D721Med (cell line): ENCODE data around the gene CRTC1.

Experiments used
- DNase-seq: peaks from one replicate; pipeline ENCODE4 v3.0.0; 2011; ENCODE audit warnings: low spot score; ENCODE audit not compliant: insufficient read length
- FAIRE-seq: peaks from 2 replicates; lab custom pipeline; 2011; peaks lifted over from hg19 to GRCh38; lab: Jason Lieb, UNC
- TF ChIP-seq, protein P1 (sequence below): IDR thresholded peaks from 2 replicates; pipeline ENCODE4 v1.5.1; 2012; ENCODE audit warnings: mild to moderate bottlenecking, control low read depth; ENCODE audit not compliant: insufficient read depth; ENCODE audit errors: missing control alignments

CRTC1 gene

DNA sequence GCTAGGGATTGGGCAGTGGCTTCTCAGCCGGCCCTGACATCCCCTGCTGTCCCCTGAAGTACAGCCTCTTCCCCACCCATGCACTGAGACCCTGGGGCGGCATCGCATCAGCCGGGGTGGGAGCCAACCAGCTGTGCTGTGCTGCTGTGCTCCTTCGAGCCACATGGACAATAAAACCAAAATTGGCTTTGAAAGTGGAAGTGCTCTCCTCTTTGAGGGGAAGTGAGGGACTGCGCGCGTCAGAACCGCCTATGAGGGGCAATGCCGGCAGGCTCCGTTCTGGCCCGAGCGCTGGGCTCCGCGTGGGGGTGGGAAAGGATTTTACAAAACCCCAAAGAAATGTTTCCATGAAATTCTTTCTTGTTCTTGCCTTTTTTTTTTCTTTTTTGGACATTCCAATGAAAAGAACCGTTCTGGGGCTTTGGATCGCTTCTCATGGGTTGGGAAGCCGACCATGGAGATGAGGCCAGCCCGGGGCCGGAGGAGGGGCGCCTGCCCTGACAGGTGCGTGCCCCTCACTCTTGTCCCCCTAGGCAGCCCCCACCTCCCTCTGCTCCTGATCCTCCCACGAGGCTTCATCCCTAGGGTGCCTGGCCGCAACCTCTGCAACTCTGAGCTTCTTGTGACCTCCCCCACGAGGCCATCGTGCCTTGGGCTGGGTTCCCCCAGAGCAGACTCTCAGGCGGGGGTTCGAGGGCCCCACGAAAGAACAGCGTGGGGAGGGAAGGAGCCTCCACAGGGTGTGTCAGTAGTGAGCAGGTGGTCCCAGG lies 24.0 kb upstream of the CRTC1 start:
- TF ChIP-seq, protein P1, sequence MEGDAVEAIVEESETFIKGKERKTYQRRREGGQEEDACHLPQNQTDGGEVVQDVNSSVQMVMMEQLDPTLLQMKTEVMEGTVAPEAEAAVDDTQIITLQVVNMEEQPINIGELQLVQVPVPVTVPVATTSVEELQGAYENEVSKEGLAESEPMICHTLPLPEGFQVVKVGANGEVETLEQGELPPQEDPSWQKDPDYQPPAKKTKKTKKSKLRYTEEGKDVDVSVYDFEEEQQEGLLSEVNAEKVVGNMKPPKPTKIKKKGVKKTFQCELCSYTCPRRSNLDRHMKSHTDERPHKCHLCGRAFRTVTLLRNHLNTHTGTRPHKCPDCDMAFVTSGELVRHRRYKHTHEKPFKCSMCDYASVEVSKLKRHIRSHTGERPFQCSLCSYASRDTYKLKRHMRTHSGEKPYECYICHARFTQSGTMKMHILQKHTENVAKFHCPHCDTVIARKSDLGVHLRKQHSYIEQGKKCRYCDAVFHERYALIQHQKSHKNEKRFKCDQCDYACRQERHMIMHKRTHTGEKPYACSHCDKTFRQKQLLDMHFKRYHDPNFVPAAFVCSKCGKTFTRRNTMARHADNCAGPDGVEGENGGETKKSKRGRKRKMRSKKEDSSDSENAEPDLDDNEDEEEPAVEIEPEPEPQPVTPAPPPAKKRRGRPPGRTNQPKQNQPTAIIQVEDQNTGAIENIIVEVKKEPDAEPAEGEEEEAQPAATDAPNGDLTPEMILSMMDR: no peak
- DNase-seq (no peak), FAIRE-seq (no peak)

DNA sequence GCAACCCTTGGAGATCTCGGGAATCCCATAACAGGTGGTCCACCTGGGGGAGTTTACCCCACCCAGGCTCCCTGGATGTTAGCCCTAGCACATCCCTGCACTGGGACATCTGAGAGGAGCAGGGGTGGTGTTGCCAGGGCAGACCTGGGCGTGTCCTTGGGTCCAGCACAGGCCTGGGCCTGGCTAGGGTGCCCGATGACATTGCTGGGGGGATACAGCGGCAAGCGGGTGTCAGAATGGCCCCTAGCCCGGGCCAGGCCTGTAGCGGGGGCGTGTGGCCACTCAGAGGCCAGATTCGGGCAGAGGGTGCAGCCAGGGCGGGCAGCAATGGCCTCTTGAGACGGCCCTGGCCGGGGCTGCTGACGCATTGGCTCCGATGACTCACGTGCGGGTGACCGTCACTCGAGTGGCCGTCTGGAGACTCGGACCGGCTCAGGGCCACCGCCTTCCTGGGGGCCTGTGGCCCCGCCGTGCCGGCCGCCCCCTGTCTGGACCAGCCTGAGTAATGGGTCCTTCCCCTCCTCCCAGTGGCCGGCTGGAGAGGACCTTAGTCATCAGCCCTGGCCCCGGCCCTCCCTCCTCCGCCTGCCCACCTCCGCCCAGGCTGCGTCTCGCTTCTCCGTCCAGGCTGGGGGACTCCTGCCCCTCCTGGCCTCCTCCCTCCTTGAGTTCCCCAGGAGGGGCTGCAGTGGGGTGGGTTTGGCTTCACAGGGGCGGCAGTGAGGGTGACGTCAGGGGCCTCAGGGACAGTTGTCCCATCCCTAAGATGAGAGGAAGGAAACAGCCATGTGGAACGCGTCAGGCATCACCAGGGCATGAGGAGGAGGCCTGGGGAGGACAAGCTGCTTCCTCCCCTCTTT lies 23.2 kb upstream of the CRTC1 start:
- TF ChIP-seq, protein P1: no peak
- DNase-seq: no peak
- no peak for FAIRE-seq

DNA sequence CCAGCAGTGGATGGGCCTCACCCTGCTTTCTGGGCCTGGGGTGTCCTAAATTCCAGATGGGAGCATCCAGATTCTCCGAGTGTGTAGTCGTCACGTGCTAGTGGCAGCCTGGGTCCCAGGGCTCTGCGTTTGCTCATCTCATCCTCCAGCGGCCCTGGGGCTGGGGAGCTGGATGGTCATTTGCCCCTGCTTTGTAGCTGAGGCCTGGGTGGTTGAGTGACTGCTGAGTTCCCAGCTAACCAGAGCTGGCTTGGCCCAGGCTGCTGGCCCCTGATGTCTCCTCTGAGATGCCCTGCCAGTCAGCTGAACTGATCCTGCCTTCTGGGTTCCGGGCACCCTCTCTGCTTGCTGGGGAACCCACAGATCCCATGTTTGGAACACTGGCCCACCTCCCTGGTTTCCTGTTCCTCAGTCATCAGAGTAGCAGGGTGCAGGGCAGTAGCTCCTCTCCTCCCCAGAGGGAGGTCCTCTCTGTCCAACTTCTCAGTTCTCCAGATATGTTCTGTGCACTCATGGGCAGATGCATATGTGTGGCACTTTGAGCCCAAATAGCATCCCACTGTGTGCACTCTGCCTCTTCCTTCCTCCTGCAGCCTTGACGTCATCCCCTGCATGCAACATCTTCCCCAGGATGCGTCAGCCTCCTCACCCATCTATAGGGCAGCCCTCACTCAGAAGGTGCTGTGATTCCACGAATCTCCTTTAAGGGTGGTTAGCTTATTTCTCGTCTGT lies 22.4 kb upstream of the CRTC1 start:
- TF ChIP-seq, protein P1: no peak
- FAIRE-seq (no peak), DNase-seq (no peak)

DNA sequence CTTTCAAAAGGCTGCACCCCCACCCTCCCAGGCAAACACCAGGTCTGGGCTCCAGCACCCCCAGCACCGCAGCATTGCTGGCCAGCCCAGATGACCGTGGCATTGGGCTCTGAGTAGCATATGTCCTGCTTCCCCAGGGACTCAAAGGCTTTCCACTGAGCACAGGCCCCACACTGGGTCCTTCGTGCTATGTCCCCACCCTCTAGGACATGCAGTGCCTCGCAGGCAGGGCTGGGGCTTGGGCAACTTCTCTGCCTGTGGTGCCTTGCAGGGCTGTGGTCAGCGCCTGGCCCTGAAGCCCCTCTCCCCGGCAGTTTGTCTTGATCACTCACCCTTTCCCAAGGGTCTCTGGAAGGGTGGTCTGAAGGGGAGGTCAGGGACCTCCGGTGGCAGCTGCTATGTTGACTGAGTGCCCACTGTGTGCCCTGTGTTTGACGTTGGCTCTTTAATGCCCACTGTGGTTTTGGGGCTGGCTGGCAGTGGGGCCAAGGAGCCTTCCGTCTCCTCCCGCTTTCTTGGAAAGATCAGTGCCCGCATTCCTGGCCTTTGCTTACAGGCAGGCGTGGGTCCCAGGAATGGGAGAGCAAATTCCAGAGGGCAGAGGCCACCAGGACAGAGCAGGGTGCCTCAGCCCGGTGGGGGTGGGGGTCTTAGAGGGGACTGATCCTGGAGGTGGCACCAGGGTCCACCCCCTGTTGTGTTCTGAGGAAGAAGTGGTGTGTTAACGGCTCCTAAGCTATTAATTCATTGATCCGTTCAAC lies 20.3 kb upstream of the CRTC1 start:
- TF ChIP-seq, protein P1: no peak
- FAIRE-seq: no peak
- DNase-seq: no peak

DNA sequence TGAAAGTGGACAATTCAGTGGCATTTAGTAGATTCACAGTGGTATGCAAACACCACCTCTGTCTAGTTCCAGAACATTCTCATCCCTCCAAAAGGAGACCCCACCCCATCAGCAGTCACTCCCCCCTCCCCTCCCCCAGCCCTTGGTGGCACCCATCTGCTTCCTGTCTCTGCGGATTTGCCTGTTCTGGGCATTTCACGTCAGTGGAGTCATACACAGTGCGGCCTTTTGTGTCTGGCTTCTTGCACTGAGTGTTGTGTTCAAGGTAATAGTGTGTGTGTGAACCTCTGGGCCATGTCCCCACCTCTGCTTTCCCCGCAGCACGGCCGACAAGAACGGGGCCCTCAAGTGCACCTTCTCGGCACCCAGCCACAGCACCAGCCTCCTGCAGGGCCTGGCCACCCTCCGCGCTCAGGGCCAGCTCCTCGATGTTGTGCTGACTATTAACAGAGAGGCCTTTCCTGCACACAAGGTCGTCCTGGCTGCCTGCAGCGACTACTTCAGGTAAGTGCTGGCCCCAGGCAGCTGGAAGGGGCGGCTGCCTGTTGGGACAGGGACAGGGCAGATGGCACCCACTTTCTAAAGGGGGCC lies 19.4 kb upstream of the CRTC1 start:
- DNase-seq: no peak
- TF ChIP-seq, protein P1: no peak
- no peak for FAIRE-seq

DNA sequence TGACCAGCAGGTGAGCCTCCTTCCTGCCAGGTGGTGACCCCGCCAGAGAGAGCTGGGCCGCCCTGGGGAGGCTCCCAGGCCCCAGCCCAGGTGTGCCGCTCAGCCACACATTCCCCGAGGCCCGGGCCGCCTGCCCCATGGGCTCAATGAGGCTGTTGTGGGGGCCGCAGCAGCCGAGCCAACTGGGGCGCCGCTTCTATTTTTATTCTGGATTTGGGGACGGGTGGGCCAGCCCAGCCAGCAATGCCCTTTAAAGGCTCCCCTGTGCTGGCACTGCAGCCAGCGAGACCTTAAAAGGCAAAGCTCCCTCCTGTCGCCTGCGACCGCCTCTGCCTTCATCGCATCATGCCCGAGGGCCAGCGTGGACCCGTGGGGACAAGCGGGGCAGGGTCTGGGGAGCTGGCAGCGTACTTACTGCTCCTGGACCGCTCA lies 17.7 kb upstream of the CRTC1 start:
- DNase-seq: no peak
- TF ChIP-seq, protein P1: no peak

More for the DNA sequence above, 17.7 kb upstream of the CRTC1 start:
- no peak for FAIRE-seq
